Measurements from ENCODE around the gene DNM2.
"Not testable (repeated sequence)": the region's sequence is repeated elsewhere in the genome, so short reads cannot be mapped to it uniquely, and the experiment has no call there.

DNM2 gene

DNA sequence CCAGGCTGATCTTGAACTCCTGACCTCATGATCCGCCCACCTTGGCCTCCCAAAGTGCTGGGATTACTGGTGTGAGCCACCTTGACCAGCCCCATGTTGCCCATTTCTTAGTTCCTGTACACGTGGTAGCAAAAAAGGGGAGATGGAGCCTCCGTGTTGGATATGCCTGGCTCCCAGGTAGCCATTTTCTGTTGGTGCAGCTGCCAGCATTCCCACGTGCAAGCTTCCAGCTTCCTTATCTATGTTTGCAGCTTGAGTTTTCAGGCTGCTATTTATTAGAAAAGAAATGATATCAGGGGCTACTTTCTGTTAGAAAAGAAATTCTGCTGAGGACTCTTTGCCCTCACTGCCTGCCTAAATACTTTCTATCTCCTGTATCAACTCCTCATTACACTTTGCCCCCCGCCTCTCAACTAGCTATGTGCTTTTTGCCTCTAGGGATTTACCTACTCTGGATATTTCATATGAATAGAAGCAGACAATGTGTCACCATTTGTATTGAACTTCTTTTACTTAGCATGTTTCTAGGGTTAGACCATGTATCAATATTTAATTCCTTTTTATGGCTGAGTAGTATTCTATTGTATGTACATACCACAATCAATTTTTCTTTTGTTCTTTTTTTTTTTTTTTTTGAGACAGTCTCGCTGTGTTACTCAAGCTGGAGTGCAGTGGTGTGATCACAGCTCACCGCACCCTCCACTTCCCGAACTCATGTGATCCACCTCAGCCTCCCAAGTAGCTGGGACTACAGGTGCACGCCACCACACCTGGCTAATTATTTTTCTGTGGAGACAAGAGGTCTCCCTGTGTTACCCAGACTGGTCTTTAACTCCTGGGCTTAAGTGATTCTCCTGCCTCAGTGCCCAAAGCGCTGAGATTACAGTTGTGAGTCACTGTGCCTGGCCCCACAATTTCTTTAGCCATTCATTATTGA is 121.5 kb downstream of the DNM2 start:
- DNase-seq, result peak; percentile 85

DNA sequence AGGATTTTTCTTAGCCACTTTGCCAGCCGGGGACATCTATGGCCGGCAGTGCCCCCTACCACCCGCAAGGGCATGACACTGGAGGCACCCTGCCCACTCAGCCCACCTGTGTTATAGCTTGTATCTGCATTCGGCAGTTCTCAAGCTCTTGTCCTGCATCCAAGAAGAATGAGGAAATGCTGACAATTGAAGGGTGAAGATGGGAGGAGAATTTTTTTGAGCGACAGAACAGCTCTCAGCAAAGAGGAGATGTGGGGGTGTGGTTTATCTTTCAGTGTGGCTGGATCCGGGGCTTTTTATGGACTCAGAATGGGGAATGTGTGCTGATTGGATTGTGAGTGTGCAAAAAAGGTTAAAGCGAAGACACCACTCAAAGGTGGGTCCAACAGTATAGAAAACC is 124.9 kb downstream of the DNM2 start:
- no peak for DNase-seq

DNA sequence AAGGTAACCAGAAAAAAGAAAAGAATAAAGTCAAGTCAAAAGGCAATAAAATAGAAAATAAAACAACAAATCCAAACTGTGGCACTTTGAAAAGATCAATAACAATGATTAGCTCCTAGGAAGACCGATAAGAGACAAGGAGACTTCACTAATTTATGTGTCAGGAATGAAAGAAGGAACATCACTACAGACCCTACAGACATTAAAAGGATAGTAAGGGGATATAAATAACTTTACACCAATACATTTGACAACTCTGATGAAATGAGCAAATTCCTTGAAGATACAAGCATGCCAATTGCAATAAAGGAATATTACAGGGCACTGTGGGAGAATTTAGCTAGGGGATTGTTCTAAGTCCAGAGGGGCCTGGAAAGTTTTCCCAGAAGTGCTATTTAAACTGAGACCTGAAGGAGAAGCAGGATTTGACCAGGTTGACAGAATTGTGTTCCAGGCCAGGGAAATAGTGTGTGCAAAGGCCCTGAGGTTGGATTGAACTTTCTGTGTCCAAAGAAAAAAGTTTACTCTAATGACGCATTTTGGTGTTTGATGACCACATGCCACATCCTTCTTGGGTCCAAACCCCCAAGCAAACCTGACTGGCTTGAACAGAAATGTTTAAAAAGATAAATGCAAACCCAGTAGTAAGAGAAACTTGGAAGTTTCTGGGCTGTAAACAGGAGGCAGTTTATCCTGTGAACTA is 128.8 kb downstream of the DNM2 start:
- no peak for DNase-seq

DNA sequence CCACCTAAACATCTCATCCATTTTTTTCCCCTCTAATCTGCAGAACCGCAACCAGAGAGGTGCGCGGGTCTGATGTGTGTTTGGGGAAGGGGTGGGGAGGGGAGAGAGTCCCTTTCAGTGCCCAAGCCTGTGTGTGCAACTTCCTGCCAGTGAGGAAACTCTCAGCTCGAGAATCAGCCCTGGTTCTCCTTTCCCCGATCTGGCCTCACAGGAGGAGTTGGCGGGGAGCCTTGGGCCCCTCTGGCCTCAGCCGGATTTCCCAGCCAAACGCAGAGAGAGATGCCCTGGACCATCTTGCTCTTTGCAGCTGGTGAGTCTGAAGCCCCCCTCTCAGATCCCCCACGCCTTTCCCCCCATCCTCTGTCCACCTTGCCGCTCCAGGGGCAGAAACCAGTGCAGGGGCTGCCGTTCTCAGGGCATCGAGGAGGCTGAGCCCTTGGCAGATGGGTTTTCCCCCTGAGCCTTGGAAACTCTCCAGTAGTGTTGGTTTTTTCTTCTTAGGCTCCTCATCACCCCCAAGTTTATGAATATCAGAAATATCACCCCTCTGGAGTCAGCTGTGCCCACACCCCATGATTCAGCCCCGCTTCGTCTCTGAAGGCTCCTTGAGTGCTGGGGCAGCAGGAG is 130.5 kb downstream of the DNM2 start, which contains the start of gene C19orf38:
Gene C19orf38, plus strand, starts transcription at position 186 of the 627 bp plus-strand sequence. Its CDS starts 94 bp downstream, at position 280.
- peak; percentile 76 for DNase-seq

DNA sequence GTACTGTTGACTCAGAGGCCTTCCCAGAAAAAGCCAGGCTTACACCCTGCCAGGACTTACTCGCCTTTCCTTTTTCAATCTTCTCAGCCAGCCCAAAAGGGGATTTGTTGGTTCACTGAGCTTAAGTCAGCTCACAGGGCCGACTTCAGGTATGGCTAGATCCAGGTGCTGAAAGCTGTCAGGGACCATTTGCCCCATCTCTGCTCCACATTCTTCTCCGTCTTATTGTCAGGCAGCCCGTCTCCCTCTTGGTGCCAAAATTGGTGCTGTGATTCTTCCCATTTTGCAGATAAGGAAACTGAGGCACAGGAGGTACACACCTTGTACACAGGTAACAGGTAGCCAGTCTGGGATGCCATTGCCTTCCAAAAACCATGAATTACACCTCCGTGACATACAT is 132.8 kb downstream of the DNM2 start:
- no peak for DNase-seq

DNA sequence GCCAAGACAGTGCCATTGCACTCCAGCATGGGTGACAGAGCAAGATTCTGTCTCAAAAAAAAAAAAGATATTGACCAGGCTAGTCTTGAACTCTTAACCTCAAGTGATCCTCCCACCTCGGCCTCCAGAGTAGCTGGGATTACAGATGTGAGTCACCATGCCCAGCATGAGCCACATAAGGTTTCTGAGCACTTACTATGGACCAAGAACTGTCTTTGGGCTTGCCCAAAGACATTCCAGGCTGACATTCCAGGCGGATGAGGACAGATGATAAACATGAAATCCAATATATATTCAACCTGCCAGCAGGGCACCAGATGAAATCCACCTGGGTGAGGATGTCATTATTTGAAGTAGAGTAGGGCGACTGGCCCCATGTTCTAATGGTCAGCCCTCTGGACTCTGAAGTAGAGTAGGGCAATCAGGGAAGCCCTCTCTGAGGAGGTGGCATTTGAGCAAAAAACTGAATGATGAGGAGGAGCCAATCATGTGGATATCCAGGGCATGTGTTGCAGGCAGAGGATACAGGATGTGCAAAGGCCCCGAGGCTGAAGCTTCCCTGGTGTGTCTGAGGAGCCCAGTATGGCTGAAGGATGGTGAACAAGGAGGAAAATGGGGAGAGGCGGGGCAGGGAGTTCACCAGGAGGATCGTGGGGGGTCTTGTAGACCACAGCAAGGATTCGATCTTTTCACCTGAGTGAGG is 134.4 kb downstream of the DNM2 start:
- DNase-seq, result no peak

DNA sequence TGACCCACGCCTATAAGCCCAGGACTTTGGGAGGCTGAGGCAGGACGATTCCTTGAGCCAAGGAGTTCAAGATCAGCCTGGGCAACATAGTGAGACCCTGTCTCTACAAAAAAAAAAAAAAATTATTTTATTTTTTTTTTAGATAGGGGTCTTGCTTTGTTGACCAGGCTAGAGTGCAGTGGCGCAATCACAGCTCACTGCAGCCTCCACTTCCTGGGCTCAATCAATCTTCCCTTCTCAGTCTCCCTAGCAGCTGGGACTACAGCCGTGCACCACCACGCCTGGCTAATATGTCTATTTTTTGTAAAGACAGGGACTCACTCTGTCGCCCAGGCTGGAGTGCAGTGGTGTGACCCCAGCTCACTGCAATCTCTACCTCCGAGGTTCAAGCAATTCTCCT is 135.1 kb downstream of the DNM2 start:
- no peak for DNase-seq

DNA sequence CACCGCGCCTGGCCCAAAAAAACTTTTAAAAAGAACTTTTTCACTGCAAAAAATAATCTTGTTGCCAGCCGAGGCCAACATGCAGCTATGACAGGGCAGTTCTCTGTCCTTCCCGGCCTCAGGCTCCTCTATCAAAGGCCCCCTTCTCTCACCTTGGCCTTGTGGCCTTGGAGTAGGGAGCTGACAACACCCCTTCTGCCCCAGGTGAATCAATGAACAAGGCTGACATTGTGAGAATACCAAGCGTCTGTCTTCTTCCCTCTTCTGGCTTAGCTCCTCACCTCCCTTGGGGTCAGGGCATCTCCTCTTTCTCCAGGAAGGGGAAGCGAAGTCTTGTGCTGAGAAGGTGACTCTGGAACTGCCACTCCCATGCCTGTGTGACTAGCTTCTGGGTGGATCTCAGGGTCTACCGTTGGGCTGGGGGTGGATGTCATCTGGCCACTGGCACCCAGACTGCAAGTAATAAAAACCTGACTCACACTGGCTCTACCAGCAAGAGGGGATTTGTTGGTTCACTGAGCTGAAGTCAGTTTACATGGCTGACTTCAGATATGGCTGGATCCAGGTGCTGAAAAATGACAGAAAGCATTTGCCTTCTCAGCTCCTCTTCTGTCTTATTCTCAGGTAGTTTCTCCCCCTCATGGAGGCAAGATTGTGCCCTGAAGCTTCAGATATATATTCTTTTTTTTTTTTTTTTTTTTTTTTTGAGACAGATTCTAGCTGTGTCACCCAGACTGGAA is 136.6 kb downstream of the DNM2 start:
- no peak for DNase-seq

DNA sequence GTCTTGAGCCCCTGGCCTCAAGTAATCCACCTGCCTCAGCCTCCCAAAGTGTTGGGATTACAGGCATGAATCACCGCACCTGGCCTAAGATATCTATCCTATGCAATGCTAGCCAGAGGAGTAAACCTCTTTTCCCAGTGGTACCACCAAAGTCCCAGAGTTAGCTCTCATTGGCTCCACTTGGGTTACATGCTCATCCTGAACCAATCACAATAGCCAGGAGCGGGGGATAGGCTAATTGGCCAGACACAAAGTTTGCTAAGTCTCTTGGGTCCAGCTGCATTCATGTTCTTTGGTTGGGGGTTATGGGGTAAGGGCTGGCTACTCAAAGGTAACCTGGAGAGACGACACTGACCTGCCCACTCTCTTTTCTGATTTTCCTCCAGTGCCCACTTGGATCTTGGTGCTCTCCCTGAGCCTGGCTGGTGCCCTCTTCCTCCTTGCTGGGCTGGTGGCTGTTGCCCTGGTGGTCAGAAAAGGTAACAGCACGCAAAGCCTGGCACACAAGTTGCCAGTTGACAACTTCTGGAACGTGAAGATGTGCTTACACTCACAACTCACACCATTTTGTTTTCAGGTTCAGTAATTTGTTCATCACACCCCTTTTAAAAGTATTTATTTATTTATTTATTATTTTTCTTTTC is 138.1 kb downstream of the DNM2 start:
- DNase-seq, result peak; percentile 73

DNA sequence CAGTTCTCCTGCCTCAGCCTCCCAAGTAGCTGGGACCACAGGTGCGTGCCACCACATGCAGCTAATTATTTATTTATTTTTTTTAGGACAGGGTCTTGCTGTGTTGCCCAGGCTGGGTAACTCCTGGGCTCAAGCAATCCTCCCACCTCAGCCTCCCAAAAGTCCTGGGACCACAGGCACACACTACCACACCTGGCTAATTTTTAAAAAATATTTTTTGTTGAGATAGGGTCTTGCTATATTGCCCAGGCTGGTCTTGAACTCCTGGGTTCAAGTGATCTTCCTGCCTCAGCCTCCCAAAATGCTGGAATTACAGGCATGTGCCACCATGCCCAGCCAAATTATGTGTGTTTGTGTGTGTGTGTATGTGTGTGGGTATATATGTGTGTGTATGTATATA is 139.0 kb downstream of the DNM2 start:
- DNase-seq, result not testable (repeated sequence)

DNA sequence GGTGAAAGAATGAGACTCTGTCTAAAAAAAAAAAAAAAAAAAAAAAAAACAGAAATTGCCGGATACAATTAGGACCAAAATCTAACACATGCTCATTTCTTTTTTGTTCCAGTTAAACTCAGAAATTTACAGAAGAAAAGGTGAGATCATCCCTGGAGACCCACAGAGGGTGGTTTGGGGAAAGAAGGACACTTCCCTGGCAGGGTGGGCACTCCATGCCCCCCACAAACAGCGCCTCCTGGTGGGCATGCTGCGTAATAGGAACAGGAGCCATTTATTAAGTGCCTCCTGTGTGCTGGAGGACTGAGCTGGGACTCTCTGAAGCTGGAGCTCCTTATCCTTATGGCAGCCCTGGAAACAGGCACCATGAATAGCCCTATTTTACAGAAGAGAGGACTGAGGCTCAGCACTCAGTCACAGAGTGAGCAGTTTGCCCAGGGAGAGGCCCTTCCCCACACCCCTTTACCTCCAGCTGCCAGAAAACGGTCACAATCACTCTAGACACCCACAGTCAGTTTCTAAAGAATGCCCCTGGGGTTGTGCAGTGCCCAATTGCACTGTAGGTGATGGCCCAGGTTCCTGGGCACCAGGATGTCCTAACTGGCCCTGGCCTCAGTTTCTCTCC is 140.4 kb downstream of the DNM2 start:
- peak; percentile 60 for DNase-seq

DNA sequence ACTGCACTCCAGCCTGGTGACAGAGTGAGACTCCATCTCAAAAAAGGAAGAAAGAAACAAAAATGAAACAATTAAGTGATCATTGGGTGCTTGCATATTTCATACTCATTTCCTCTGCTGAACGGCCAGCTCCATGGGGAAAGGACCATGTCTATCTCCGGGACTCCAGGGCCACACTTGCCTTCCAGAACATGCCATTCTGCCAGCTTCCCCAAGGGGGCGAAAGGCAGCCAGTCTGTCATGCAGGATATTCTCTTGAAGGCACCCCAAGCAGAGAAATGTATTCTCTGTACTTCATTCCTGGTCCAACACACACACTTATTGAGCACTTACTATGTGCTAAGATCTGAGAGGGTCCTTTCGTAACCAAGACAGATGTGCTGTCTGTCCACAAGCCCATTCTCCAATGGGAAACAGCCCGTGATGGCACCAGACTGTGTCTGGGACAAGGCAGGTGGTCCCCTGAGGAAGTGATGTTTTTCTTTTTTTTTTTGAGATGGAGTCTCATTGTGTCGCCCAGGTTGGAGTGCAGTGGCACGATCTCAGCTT is 143.3 kb downstream of the DNM2 start:
- peak; percentile 66 for DNase-seq

DNA sequence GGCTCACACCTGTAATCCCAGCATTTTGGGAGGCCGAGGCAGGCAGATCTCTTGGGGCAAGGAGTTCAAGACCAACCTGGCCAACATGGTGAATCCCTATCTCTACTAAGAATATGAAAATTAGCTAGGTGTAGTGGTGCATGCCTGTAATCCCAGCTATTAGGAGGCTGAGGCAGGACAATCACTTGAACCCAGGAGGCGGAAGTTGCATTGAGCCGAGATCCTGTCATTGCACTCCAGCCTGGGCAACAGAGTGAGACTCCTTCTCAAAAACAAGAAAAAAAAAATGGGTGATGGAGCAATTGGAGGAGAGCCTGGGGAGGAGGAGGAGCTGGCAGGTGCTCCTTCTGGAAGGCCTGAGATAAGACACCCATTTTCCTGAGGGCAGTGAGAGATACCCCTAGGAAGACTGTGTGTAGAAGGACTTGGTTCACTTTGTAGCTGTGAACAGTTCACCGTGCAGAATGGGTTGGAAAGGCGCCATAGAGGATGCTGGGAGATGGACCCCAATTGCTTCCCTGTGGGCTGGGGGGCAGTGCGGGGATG is 144.8 kb downstream of the DNM2 start:
- DNase-seq, result no peak

DNA sequence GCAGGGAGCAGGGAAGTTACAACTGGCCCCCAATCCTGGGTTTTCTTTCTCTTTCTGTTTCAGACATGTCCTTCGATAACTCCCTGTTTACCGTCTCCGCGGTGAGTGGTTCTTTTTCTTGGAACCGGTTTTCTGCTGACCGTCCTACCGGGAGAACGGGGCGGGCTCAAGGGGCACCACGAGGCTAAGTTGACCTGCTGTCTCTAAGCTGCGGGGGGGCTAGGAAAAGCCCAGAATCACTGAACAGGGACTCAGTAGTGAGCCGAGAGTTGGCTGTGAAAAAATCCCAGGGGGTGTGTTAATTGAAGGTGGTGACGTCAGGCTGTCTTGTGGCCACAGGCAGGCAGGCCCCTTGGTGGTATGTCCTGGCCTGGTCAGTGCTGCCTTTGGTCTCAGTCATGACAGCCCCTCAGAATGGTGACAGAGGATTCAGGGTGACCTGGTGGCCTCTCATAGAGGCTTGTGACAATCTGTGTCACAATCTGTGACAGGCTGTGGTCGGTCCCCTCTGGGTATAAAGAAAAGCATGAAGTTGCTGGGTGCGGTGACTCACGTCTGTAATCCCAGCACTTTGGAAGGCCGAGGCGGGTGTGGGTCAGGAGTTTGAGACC is 145.3 kb downstream of the DNM2 start:
- no peak for DNase-seq

DNA sequence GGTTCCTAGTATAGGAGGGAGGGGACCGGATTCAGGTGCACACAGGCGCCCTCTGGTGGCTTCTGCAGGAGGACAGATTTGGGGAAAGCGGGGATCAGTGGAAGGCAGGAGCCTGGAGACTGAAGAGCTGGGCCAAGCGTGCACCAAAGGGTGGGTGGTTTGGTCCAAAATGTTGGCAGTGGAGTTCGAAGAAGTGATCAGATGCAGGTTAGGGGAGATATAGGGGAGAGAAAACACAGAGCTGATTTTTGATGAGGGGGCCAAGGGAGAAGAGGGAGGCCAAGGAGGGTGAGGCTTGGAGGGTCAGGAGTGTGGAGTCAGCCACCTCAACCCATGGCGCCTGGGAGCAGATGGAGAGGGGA is 146.6 kb downstream of the DNM2 start:
- DNase-seq, result peak; percentile 90

DNA sequence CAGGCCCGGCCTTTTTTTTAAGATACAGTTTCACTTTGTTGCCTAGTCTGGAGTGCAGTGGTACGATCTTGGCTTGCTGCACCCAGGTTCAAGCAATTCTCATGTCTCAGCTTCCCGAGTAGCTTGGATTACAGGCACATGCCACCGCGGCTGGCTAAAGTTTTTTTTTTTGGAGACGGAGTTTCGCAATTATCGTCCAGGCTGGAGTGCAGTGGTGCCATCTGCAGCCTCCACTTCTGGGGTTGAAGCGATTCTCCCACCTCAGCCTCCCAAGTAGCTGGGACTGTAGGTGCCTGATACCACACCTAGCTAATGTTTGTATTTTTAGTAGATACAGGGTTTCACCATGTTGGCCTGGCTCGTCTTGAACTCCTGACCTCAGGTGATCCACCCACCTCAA is 148.6 kb downstream of the DNM2 start:
- DNase-seq, result no peak

DNA sequence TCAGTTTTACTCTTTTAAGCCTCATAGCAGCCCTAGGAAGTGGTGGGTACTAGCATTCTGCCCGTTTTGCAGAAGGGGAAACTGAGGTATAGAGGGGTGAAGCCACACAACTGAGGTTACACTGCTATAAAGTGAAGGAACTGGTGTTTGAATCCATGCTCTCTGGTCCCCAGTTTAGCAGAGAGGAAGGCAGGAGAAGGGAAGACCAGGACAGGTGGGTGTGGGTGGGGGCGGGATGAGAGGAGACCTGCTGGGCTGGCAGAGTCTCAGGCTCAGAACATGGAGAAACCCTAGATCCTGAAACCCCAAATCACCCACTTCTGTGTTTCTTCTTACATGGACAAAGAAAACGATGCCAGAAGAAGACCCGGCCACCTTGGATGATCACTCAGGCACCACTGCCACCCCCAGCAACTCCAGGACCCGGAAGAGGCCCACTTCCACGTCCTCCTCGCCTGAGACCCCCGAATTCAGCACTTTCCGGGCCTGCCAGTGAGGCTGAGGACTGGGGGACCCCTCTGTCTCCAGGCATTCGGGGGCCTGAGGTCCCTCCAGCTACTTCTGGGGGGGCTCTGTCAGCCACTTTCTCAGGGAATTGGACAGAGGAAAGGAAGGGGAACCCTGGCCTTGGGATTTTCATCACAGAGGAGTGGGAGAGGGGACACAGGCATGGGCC is 151.1 kb downstream of the DNM2 start:
- DNase-seq, result no peak

DNA sequence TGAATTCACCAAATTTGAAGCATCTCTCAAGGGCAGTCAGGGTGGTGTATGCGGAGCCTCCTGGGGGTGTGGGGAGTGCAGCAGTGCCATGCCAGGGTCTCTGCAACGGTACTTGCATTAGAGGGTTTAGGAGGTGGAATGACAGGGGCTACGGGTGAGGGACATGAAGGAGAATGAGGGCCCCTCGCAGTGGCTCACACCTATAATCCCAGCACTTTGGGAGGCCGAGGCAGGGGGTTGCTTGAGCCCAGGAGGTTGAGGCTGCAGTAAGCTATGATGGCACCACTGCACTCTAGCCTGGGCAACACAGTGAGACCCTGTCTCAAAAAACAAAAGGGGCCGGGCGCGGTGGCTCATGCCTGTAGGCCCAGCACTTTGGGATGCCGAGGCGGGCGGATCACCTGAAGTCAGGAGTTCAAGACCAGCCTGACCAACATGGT is 152.0 kb downstream of the DNM2 start:
- DNase-seq, result not testable (repeated sequence)

DNA sequence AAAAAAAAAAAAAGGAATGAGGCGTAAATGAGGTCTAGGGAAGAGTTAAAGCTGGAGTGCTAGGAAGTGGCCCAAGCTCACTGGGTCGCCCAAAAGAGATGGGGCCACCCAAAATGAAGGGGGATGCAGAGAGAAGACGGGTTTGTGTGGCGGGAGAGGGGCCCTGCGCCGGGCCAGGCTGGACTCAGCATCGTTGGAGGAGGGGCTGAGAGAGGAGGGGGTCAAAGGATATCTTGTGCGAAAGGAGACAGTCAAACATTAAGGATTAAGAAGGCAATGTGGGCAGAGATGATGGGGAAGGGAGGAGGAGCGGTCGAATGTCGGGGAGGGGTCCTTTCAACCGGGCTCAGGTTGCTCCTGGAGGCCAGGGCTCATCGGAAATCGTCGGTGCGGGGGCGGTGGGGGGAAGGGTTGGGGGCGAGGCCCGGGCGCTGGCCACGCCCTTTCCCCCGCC is 152.6 kb downstream of the DNM2 start:
- no peak for DNase-seq
